HG03378 (cell line): ENCODE data around the gene MYD88.
"Not testable (repeated sequence)": the region's sequence is repeated elsewhere in the genome, so short reads cannot be mapped to it uniquely, and the experiment has no call there.

Source experiments
- ATAC-seq: cut with Tn5 transposase; IDR thresholded peaks from one replicate; pipeline ENCODE4 v1.9.1; 2021; ENCODE audit warnings: mild to moderate bottlenecking, moderate library complexity; ENCODE audit not compliant: unreplicated experiment

The MYD88 gene

DNA sequence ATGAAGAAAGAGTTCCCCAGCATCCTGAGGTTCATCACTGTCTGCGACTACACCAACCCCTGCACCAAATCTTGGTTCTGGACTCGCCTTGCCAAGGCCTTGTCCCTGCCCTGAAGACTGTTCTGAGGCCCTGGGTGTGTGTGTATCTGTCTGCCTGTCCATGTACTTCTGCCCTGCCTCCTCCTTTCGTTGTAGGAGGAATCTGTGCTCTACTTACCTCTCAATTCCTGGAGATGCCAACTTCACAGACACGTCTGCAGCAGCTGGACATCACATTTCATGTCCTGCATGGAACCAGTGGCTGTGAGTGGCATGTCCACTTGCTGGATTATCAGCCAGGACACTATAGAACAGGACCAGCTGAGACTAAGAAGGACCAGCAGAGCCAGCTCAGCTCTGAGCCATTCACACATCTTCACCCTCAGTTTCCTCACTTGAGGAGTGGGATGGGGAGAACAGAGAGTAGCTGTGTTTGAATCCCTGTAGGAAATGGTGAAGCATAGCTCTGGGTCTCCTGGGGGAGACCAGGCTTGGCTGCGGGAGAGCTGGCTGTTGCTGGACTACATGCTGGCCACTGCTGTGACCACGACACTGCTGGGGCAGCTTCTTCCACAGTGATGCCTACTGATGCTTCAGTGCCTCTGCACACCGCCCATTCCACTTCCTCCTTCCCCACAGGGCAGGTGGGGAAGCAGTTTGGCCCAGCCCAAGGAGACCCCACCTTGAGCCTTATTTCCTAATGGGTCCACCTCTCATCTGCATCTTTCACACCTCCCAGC lies 2.9 kb downstream of the MYD88 start:
- no peak for ATAC-seq

GRCh38 chr3:38141952-38142273 lies 3.5 kb downstream of the MYD88 start:
- ATAC-seq: no peak

GRCh38 chr3:38142959-38143358 lies 4.5 kb downstream of the MYD88 start:
- ATAC-seq: no peak

- ATAC-seq: no peak
Observed at GRCh38 chr3:38143511-38143910, 5.0 kb downstream of the MYD88 start.

DNA sequence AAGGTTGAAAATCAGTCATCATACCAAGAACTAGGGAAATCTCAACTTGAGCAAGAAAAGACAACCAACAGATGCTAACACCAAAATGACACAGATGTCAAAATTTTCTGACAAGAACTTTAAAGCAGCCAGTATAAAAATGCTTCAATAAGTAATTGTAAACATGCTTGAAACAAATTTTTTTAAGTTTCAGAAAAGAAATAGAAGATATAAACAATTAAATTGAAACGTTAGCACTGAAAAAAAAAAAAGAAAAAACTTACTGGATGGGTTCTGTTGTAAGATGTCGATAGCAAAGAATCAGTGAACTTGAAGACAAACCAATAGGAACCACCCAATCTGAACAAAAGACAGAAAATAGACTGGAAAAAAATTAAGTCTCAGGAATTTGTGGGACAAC lies 8.0 kb downstream of the MYD88 start:
- ATAC-seq: no peak

DNA sequence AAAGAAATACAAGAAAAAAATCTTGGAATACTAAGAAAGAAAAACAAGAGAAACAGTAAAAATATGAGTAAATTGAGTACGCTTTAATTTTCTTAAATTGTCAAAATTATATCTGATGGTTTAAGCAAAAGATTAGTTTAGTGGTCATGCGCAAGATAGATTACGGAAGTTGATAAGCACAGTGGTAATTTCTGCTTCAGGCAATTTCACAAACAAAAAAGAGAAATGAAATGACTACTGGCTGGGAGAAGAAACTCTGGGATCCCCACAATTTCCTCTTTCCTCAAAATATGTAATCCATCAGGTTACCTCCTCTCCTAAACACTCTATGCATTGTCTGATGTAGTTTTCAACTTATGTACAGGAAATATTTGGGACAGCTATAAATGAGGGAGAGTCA lies 9.0 kb downstream of the MYD88 start:
- ATAC-seq: no peak

DNA sequence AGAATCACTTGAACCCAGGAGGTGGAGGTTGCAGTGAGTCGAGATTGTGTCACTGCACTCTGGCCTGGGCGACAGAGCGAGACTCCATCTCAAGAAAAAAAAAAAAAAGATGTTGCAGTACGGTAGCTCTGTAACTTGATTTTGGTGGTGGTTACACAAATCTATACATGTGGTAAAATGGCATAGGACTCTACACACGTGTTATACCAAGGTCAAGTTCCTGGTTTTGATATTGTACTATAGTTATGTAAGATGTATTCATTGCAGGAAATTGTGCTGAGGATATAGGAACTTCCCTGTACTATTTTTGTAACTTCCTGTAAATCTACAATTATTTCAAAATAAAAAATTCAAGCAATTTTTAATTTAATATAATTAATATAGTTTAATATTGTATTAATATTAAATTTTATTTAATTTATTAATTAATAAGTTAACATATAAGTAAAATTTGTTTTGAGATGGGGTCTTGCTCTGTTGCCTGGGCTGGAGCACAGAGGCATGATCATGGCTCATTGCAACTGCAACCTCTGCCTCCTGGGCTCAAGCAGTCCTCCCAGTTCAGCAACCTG lies 9.9 kb downstream of the MYD88 start:
- no peak for ATAC-seq

GRCh38 chr3:38149708-38150107 lies 11.2 kb downstream of the MYD88 start:
- peak; percentile 49 for ATAC-seq

DNA sequence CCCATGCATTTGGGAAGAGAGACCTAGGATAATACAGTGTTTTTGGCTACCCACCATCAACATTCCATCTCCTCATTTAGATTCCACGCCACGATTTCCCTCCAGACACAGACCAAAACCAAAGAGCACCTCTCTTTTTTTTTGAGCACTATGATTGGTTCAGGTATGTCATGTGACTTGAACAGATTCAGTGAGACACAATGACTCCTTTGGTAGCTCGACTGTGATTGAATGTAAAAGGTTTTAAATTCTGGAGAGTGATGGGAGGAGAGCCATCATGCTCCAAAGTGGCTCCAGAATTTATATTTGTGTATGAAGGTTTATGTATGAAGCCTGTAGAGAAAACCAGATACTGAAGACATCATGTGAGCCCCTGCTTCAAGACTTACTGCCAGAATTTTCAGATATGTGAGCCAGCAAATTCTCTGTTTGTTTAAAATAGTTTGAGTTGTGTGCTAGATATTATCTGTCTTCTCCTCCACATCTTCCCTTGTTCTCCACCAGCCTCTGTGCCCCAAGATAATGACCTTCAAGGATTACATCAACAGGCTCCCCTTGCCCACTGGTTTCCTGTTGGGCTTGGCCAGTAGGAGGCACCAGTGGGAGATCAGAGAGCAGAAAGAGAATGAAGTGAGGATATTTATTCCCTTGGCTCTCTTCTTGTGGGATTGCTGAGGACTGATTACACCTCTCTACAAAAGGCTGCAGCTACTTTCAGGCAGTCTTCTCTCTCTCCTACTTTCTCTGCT lies 12.5 kb downstream of the MYD88 start:
- ATAC-seq: no peak

GRCh38 chr3:38151667-38152265 lies 13.3 kb downstream of the MYD88 start:
- no peak for ATAC-seq

DNA sequence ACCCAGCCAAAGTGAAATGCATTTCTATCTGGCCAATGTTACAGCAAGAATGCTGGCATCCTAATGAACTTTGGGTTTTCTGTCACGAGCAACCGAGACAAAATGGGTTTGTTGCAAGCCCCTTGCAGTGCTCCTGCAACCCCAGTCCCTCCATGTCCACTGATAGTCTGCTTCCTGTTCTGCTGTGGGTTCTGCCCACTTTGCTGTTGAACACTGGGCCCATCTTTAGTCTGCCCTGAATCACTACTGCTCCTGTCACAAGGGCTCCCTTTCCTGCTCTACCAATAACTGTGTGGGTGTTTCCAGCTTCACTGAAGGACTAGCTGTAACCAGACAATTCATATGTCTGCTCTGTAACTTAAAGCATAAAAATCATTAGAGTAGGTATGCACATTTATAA lies 14.1 kb downstream of the MYD88 start:
- ATAC-seq: no peak

- no peak for ATAC-seq
Observed at GRCh38 chr3:38153221-38153620, 14.8 kb downstream of the MYD88 start.

DNA sequence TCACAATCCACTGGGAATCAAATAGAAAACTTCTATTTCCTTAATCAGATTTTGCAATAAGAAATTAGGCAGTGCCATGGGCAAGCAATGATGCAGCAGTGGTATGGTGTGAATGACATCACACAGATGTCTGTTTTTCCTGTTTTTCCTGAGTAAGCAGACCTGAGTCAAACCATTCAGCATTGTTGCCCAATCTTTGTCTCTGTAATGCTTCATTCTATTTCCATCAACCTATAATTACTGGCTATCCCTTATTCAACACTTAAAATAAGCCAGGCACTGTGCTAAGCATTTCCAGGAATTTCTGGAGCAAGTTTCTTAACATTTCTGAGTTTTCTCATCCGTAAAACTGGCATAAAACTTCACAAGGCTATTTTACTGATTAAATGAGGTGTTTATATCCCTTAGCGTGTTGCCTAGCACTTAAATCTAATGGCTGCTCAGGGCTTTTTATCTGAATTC lies 15.6 kb downstream of the MYD88 start:
- no peak for ATAC-seq

- no peak for ATAC-seq
Observed at GRCh38 chr3:38154625-38155255, 16.3 kb downstream of the MYD88 start.

DNA sequence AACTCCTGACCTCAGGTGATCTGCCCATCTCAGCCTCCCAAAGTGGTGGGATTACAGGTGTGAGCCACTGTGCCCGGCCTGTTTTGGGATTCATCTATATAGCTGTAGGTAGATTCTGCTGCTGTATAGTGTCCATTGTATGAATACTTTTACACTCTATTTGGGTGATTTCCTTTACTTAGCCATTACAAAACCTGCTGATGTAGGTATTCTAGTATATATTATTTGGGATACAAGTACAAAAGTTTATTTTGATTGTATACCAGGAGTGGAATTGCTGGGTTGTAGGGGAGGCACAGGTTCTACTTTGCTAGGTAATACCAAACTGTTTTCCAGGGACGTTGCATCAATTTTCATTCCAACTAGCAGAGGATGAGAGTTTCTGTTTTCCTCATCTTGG lies 17.4 kb downstream of the MYD88 start:
- no peak for ATAC-seq

DNA sequence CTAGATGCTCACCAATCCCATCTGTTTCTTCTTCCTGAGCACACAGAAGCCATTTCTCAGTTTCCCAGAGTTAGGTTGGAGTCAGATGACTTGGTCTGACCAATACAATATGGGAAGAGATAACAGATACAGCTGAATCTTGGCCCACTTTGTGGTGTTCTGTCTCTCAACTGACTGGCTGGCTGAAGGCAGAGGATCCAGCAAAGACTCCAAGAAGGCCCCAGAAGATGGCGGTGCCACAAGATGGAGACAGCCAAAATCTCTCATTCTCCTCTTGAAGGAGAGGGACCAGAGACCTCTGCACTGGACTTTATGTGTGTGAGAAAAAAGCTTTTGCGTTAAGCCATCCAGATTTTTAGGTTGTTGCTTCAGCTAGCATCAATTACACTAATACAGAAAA lies 18.7 kb downstream of the MYD88 start:
- ATAC-seq: no peak

GRCh38 chr3:38157595-38157994 lies 19.1 kb downstream of the MYD88 start:
- no peak for ATAC-seq

- no peak for ATAC-seq
Observed at GRCh38 chr3:38158472-38158871, 20.0 kb downstream of the MYD88 start.

- not testable (repeated sequence) for ATAC-seq
Observed at GRCh38 chr3:38160704-38161103, 22.2 kb downstream of the MYD88 start.

- no peak for ATAC-seq
Observed at GRCh38 chr3:38163117-38163840, 24.8 kb downstream of the MYD88 start.
